GM19023 (cell line): ENCODE measurements around the gene TMCC1.
"Not testable (repeated sequence)": the region's sequence is repeated elsewhere in the genome, so short reads cannot be mapped to it uniquely, and the experiment has no call there.

Experiments used
- ATAC-seq: cut with Tn5 transposase; IDR thresholded peaks from one replicate; pipeline ENCODE4 v1.9.1; 2021; ENCODE audit warnings: mild to moderate bottlenecking, moderate library complexity; ENCODE audit not compliant: unreplicated experiment

Gene TMCC1

GRCh38 chr3:129777806-129778205 lies 115.7 kb downstream of the TMCC1 start:
- ATAC-seq: no peak

GRCh38 chr3:129775870-129776269 lies 117.6 kb downstream of the TMCC1 start:
- ATAC-seq: no peak

DNA sequence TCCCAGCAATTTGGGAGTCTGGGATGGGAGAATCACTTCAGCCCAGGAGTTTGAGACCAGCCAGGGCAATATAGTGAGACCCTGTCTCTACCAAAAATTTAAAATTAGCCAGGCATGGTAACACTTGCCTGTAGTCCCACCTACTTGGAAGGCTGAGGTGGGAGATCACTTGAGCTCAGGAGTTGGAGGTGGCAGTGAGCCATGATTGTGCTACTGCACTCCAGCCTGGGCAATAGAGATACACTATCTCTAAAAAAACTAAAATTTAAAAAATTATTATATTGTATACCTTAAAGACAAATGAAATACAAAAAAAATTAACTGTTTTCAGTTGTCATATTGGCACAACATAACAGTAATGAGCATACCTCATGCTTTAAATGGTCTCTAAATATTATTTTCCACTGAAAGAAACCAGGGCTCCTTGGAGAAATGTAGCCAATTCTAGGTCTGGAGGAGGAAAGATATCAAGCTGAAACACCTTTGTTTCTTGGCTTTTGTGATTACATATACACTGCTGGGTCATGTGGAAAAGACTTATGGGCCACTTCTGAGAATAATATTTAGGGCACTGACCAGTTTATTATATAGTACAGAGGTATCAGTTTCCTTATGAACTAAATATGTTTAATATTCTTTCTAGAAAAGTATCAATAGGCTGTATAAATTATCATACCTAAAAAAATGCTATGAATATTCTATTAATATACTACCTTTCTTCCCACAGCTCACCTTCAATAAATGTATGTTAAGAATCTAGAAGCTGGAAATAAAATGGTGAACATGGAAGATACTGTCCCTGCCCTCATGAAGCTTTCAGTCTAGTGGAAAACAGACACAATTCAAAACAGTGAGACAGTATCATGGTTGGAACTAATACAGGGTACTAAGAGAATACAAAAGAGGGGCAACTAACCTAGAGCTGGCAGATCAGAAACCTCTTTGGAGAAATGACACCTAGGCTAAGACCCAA lies 119.5 kb downstream of the TMCC1 start:
- ATAC-seq: no peak

- no peak for ATAC-seq
Measured at GRCh38 chr3:129770604-129771003, 122.9 kb downstream of the TMCC1 start.

DNA sequence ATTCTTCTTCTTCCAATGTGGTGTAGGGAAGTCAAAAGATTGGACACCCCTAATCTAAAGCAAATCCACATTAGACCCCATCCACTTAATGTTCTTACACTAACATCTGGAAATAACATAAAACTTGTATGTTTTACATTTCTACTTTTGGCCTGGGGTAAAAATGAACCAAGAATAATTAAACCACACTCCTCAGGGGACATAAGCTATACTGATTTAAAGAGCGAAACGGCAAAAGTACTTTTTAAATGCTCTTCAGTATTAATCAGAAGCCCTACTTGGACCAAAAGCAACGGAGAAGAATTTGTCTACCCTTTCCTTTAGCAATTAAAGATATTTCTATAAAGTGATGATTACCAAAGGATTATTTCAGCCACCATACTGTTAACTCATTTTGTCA lies 123.9 kb downstream of the TMCC1 start:
- no peak for ATAC-seq

GRCh38 chr3:129768728-129769127 lies 124.8 kb downstream of the TMCC1 start:
- ATAC-seq: no peak

- no peak for ATAC-seq
Measured at GRCh38 chr3:129766135-129766534, 127.4 kb downstream of the TMCC1 start.

GRCh38 chr3:129764090-129764489 lies 129.4 kb downstream of the TMCC1 start:
- ATAC-seq: no peak

- no peak for ATAC-seq
Measured at GRCh38 chr3:129758785-129759320, 134.7 kb downstream of the TMCC1 start.

GRCh38 chr3:129758306-129758705 lies 135.2 kb downstream of the TMCC1 start:
- ATAC-seq: no peak

GRCh38 chr3:129756871-129757270 lies 136.6 kb downstream of the TMCC1 start:
- ATAC-seq: no peak

GRCh38 chr3:129751105-129751504 lies 142.4 kb downstream of the TMCC1 start:
- not testable (repeated sequence) for ATAC-seq

DNA sequence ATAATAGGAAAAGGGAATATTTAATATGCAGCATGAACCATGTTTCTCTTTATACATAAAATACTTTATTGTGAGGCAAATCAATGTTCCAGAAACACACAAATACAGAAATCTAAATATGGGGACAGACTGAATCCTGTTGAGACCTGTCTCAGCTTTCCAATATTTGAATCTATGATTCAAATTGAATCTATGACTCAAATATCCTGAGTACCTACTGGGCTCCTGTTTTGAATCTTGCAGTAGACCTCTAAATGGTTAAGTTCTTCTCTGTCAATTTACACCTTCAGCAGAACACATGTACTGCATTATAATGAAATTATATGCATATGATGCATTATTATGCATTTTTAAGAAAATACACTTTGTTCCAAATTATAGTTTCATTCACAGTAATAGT lies 143.8 kb downstream of the TMCC1 start:
- no peak for ATAC-seq

DNA sequence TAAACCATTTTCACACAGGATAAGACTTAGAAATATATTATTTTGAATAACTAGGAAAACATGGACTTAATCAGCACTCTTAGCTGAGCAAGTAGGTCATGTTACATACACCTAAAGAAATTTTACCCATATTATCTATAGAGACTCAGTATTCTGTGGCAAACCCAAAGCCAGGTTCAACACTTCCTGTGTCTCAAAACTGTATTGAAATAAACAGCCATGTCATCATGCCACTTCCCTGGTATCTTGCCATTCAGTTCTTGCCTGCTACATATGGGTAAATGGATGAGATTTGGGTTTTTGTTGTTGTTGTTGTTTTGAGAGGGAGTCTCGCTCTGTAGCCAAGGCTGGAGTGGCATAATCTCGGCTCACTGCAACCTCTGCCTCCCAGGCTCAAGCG lies 145.5 kb downstream of the TMCC1 start:
- no peak for ATAC-seq

GRCh38 chr3:129747136-129747535 lies 146.4 kb downstream of the TMCC1 start:
- ATAC-seq: no peak

DNA sequence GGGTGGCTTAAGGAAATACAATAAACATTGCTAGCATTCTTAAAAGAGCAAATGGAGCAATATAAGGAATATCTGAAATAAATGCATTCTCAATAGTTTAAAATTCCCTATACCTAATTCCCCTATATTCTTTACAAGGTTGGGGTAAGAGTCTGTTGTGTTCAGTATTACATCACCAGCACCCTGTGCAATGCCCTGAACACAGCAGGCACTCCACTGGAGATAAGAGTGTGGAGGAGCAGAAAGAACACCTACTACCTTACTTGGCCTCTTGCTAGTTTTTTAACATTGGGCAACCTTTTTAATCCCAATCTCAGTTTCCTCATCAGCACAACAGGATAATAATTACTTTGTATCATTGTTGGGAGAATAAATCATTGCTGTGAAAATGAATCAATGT lies 146.9 kb downstream of the TMCC1 start:
- no peak for ATAC-seq

GRCh38 chr3:129745253-129745652 lies 148.3 kb downstream of the TMCC1 start:
- no peak for ATAC-seq

DNA sequence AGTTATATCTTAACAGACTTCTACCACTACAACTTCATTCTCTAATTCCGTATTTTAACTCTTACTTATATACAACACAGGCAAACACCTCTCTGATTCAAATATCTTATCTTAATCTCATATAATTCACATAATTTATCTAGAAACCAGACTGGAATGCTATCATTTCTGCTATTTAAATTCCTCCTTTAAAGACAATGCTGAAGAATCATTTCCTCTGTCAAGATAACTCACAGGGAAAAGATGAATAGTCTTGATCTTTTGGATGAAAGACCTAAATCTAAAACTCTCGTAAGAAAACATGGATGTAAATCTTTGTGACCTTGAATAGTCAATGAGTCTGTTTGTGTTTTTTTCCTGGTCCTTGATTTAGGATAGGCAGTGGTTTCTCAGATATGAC lies 151.7 kb downstream of the TMCC1 start:
- ATAC-seq: no peak

DNA sequence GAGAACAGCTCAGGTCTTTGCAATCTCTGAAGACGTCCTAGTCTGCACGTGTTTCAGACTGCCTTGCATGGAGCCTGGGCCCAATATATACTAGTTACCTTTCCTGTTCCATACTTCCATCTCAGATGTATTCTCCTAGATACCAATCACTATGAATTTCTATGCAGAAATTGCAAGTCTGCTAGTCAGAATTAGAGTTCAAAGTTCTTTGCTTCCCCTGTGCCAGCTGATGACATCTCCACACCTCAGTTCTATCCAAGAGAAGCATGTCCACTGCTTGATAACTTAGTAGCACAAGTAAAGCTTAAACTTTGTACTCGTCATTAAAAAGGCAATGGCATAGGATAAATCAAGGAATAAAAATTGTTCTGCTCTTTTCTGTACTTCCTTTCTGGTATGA lies 153.4 kb downstream of the TMCC1 start:
- no peak for ATAC-seq

DNA sequence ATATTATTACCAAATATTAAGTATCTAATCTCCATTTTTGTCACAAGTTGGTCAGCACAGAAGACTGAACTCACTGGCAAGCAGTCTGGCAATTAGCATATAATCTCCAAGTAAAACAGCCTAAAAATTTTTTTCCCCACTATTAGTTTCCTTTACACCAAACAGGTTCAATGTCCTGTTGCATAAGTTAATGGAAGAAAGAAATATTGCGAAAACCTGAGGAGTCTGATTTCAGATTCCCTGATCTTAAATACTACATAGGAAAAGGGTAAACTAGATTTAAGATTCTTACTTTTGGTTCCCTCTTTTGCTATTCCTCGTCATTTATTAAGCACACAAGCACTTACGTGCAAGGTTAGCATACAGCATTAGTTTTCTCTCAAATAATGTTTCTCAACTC lies 153.9 kb downstream of the TMCC1 start:
- ATAC-seq: no peak

- no peak for ATAC-seq
Measured at GRCh38 chr3:129738172-129738571, 155.3 kb downstream of the TMCC1 start.

DNA sequence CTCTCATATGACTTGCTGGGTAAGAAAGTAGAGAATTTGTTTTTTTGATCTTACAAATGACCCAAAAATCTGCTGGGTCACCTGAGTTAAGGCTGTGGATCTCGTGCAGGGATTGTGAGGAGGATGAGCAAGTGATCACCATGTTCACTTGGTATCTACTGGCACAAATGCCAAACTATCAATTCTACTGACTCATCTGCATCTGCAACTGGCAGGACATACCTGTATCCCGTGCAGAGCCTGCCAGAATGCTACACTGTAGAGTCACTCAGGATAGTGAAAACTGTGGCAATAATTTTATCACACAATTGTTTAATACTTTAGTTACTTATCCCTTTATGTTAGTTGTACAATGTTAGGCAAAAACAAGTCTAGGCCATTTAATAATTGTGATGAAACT lies 157.4 kb downstream of the TMCC1 start:
- ATAC-seq: no peak
